Mucosa of descending colon (tissue), 3 donors: ENCODE measurements around the gene IGSF8. TPM values are rescaled to one million over a fixed set of nuclear protein-coding genes. Genes with fewer than 3 reads are reported as not detected.

Source experiments
- ATAC-seq: fragments of 200-7000 bp; cut with Tn5 transposase; one replicate; pipeline ENCODE4 v1.9.1; 2020; ENCODE audit warnings: mild to moderate bottlenecking, moderate library complexity
- DNase-seq, 3 donors: peaks; one replicate each; pipeline ENCODE4 v3.0.0-alpha.2; 2020
- H3K36me3 ChIP-seq: fragments of 200-600 bp; one replicate; pipeline ENCODE4 v1.8.0; 2021; ENCODE audit warnings: low read depth, mild to moderate bottlenecking
- H3K4me1 ChIP-seq: fragments of 200-600 bp; one replicate; pipeline ENCODE4 v1.8.0; 2021; ENCODE audit warnings: low read depth, mild to moderate bottlenecking
- H3K4me3 ChIP-seq: fragments of 200-600 bp; one replicate; pipeline ENCODE4 v1.8.0; 2021; ENCODE audit warnings: mild to moderate bottlenecking
- H3K9me3 ChIP-seq: fragments of 200-600 bp; one replicate; pipeline ENCODE4 v1.8.0; 2021; ENCODE audit warnings: mild to moderate bottlenecking
- intact Hi-C, 2 donors: fragments of 100-400 bp; cut with DNase I in 1 of 2; cut with micrococcal nuclease in 1 of 2; formaldehyde crosslinking; loops; one replicate each; pipeline versions ENCODE4 v1.11.0 to v1.11.1; 2022; cut with DNase I, micrococcal nuclease
- long read RNA-seq, 2 donors: library from polyadenylated mRNA; unstranded; transcript quantifications; one replicate each; pipeline ENCODE4 v2.0.0, GENCODE V29; 2019 to 2021
- total RNA-seq, 3 donors: library from RNA; stranded (reverse); fragmentation: NEBNext Ultra II Directional in 2 of 3; extraction: Animal tissue kit (Norgen Biotek cat#: 25700) in 2 of 3; gene quantifications; one replicate each; pipeline versions ENCODE4 v1.2.1 to v1.2.4, GENCODE V29; 2021 to 2023
- TF ChIP-seq, protein P1 (sequence below): fragments of 200-600 bp; IDR thresholded peaks from one replicate; pipeline ENCODE4 v1.8.0; 2022; ENCODE audit warnings: antibody characterized with exemption, mild to moderate bottlenecking
- donor health status: DM: no; HTN: no; CAD: no; lungs with moderate emphysema.
- donor health status: DM: no; HTN: no; CAD: no.
- donor health status: DM: no; HTN: yes; CAD: no.

IGSF8 gene, protein sequence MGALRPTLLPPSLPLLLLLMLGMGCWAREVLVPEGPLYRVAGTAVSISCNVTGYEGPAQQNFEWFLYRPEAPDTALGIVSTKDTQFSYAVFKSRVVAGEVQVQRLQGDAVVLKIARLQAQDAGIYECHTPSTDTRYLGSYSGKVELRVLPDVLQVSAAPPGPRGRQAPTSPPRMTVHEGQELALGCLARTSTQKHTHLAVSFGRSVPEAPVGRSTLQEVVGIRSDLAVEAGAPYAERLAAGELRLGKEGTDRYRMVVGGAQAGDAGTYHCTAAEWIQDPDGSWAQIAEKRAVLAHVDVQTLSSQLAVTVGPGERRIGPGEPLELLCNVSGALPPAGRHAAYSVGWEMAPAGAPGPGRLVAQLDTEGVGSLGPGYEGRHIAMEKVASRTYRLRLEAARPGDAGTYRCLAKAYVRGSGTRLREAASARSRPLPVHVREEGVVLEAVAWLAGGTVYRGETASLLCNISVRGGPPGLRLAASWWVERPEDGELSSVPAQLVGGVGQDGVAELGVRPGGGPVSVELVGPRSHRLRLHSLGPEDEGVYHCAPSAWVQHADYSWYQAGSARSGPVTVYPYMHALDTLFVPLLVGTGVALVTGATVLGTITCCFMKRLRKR
- 10 to 100 TPM; 38.3 to 65.0 (median 39.1) TPM for total RNA-seq
- long read RNA-seq, donor 1, transcript IGSF8-201 (7 exons, 2,343 nt): major isoform, 59 of 88 reads
- long read RNA-seq, donor 1, transcript IGSF8-202 (7 exons, 2,366 nt): minor isoform, 6 of 88 reads
- long read RNA-seq, donor 1, partial matches to known transcripts: 10 of 88 reads
- long read RNA-seq, donor 1, other reads (novel, unspliced or antisense): 13 of 88 reads
- long read RNA-seq, donor 2, transcript IGSF8-201 (7 exons, 2,343 nt): major isoform, 16 of 21 reads
- long read RNA-seq, donor 2, partial matches to known transcripts: 2 of 21 reads
- long read RNA-seq, donor 2, other reads (novel, unspliced or antisense): 2 of 21 reads

DNA sequence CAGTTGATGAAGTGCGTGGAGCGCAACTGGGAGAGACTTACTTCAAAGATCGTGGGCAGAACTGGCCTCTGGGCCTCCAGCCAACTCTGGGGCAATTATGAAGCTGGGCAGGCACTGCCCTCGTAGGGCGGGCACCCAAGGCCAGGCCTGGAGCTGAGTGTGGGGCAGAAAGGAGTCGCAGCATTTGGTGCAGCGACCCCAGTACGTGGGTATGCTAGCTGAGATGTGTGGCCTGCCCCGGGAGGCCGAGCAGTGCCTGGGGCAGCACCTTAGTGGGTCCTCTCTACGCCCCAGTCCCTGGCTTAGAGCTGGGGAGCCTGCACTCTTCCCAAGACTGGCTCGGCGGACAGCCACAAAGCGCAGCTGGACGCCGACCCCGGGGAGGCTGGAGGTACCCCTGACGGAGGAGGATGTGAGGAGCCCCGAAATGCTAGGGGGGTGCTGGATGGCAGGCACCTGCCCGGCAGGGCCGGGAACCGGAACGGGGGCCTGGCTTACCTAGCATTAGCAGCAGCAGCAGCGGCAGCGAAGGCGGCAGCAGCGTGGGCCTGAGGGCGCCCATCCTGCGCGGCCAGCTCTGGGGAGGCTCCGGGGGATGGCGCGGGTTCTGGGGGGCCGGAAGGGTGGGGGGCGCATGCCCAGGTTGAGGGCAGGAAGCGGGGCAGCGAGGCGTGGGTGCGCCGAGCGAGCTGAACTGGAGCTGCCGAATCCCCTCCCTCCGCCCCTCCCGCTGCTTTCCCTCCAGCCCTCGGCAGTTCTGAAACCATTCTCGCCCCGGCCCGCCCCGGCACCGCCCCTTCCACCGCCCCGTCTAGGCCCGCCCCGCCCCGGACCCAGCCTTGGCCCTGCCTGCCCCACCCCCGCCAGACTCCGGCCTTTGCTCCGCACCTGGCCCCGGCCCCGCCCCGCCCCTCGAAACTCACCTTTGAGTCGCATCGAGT lies at the start of gene IGSF8:
IGSF8 (minus strand) TSS at position 709 of the 941 bp plus-strand sequence; CDS start at position 562, 147 bp downstream.
- H3K4me3 ChIP-seq: peak within 1 kb of the TSS; percentile 65
- no peaks in the 10 kb centered on the region for H3K36me3 ChIP-seq
- intact Hi-C loops: no loop called here
- DNase-seq: peak; percentile 96 to 97 (median 97)
- peaks cover 56% of the 10 kb centered on the region for H3K4me1 ChIP-seq
- peak; percentile 85 for ATAC-seq
- H3K9me3 ChIP-seq: no peaks in the 10 kb centered on the region
- TF ChIP-seq, protein P1, sequence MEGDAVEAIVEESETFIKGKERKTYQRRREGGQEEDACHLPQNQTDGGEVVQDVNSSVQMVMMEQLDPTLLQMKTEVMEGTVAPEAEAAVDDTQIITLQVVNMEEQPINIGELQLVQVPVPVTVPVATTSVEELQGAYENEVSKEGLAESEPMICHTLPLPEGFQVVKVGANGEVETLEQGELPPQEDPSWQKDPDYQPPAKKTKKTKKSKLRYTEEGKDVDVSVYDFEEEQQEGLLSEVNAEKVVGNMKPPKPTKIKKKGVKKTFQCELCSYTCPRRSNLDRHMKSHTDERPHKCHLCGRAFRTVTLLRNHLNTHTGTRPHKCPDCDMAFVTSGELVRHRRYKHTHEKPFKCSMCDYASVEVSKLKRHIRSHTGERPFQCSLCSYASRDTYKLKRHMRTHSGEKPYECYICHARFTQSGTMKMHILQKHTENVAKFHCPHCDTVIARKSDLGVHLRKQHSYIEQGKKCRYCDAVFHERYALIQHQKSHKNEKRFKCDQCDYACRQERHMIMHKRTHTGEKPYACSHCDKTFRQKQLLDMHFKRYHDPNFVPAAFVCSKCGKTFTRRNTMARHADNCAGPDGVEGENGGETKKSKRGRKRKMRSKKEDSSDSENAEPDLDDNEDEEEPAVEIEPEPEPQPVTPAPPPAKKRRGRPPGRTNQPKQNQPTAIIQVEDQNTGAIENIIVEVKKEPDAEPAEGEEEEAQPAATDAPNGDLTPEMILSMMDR: no peak

DNA sequence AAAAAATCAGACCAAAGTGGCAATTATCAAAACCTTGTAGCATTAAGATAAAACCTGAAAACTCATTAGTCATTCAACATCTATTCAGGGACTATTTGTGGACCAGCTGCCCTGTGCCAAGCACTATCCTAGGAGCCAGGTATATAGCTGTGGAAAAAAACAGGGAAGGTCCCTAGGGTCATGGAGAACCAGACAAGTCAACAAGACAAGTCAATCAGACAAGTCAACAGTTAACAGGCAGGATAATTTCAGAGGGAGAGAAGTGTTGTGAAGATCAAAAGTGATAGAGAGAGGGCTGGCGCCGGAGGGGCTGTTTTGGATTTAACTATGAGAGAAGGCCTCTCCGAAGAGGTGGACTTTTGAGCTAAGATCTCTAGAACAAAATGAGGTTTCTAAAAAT lies 49.7 kb upstream of the IGSF8 start:
- H3K4me1 ChIP-seq: no peaks in the 10 kb centered on the region
- no peaks in the 10 kb centered on the region for H3K36me3 ChIP-seq
- intact Hi-C loops: no loop called here
- ATAC-seq: no peak
- no peaks in the 10 kb centered on the region for H3K9me3 ChIP-seq
- no peak overlapping the region for H3K4me3 ChIP-seq
- DNase-seq: no peak
- TF ChIP-seq, protein P1: no peak

DNA sequence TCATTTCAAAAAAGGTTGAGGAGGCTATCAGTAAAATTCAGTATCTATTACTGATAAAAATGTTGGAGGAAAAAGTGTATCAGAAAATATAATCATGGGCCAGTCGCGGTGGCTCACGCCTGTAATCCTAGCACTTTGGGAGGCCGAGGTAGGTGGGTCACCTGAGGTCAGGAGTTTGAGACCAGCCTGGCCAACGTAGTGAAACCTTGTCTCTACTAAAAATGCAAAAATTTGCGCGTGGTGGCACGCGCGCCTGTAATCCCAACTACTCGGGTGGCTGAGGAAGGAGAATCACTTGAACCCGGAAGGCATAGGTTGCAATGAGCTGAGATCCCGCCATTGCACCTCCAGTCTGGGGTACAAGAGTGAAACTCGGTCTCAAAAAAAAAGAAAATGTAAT lies 47.7 kb upstream of the IGSF8 start:
- H3K36me3 ChIP-seq: no peaks in the 10 kb centered on the region
- H3K4me3 ChIP-seq: no peak overlapping the region
- TF ChIP-seq, protein P1: no peak
- intact Hi-C loops: no loop called here
- H3K4me1 ChIP-seq: no peaks in the 10 kb centered on the region
- H3K9me3 ChIP-seq: no peaks in the 10 kb centered on the region
- DNase-seq (no peak), ATAC-seq (no peak)

DNA sequence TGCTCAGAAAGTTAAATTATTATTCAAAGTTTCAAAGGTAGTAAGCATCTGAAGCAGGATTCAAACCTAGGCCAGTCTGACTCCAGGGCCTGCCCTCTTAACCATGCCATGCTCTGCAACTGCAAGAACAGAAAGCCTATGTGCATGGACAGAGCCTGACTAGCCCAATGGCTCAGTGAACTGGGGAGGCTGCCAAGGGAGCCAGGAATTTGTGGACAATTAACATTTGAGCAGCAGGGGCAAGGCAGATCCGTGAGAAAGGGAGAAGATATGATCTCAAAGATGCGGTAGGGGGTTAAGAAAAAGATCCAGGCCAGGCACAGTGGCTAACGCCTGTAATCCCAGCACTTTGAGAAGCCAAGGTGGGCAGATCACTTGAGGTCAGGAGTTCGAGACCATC lies 46.5 kb upstream of the IGSF8 start:
- DNase-seq (no peak), ATAC-seq (no peak)
- no peak overlapping the region for H3K4me3 ChIP-seq
- no peaks in the 10 kb centered on the region for H3K9me3 ChIP-seq
- H3K4me1 ChIP-seq: no peaks in the 10 kb centered on the region
- intact Hi-C loops: no loop called here
- TF ChIP-seq, protein P1: no peak
- H3K36me3 ChIP-seq: no peaks in the 10 kb centered on the region

DNA sequence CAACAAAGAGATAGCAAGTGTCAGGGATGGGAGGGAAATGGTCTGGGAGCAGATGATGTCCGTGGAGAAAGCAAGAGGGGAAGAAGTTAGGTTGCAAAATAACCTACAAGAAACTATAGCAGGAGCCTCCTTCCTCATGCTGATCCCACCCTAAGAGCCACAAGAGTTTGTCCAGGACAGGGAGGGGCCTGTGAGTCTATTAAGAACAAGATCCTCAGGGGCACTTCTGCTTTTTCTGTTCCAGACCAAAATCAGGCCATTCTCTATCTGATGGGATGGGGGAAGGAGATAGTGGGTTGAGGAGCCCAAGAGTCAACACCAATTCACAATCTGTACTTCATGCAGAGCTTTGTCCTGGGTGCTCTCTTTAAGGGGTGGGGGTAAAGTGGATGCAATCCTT lies 45.3 kb upstream of the IGSF8 start:
- ATAC-seq (no peak), DNase-seq (no peak)
- Histone ChIP-seq H3K36me3 (no peaks in the 10 kb centered on the region), H3K9me3 (no peaks in the 10 kb centered on the region), H3K4me1 (no peaks in the 10 kb centered on the region), H3K4me3 (no peak overlapping the region)
- TF ChIP-seq, protein P1: no peak
- intact Hi-C loops: no loop called here
